H9 (cell line): ENCODE data around the gene PLG. TPM values are rescaled to one million over a fixed set of nuclear protein-coding genes. Genes with fewer than 3 reads are reported as not detected.

ENCODE experiments used
- DNase-seq: peaks from one replicate; pipeline ENCODE4 v3.0.0-alpha.2; 2017
- H2AFZ ChIP-seq: one replicate; pipeline ENCODE4 v1.6.1; 2013; ENCODE audit warnings: mild to moderate bottlenecking, low read length, control low read depth, moderate library complexity
- H2AK5ac ChIP-seq: 2 replicates; pipeline ENCODE4 v1.6.1; 2013; ENCODE audit warnings: low read length, control low read depth, mixed read lengths; ENCODE audit not compliant: insufficient read length
- H2BK120ac ChIP-seq: one replicate; pipeline ENCODE4 v1.6.1; 2013; ENCODE audit warnings: low read depth, mild to moderate bottlenecking, low read length, control low read depth, inconsistent platforms; ENCODE audit not compliant: poor library complexity, severe bottlenecking
- H2BK12ac ChIP-seq: 2 replicates; pipeline ENCODE4 v1.6.1; 2013; ENCODE audit warnings: low read length, control low read depth, mixed read lengths, low read depth; ENCODE audit not compliant: insufficient read length
- H2BK15ac ChIP-seq: 2 replicates; pipeline ENCODE4 v1.6.1; 2013; ENCODE audit warnings: low read depth, low read length, control low read depth
- H2BK20ac ChIP-seq: one replicate; pipeline ENCODE4 v1.6.1; 2013; ENCODE audit warnings: low read depth, mild to moderate bottlenecking, low read length, control low read depth, inconsistent platforms; ENCODE audit not compliant: poor library complexity, severe bottlenecking
- H2BK5ac ChIP-seq: 2 replicates; pipeline ENCODE4 v1.6.1; 2013; ENCODE audit warnings: low read length, control low read depth, mixed read lengths; ENCODE audit not compliant: insufficient read length
- H3K14ac ChIP-seq: 2 replicates; pipeline ENCODE4 v1.6.1; 2013; ENCODE audit warnings: low read length, control low read depth; ENCODE audit not compliant: insufficient read depth
- H3K18ac ChIP-seq: 2 replicates; pipeline ENCODE4 v1.6.1; 2013; ENCODE audit warnings: low read depth, mild to moderate bottlenecking, mixed read lengths, low read length, control low read depth; ENCODE audit not compliant: insufficient read length
- H3K23ac ChIP-seq: 2 replicates; pipeline ENCODE4 v1.6.1; 2013; ENCODE audit warnings: low read length, control low read depth, mixed read lengths, low read depth; ENCODE audit not compliant: insufficient read length
- H3K23me2 ChIP-seq: 2 replicates; pipeline ENCODE4 v1.6.1; 2013; ENCODE audit warnings: low read depth, mild to moderate bottlenecking, mixed read lengths, low read length, control low read depth; ENCODE audit not compliant: insufficient read length, poor library complexity, severe bottlenecking
- H3K27ac ChIP-seq: 2 replicates; pipeline ENCODE4 v1.5.1; 2013; ENCODE audit warnings: low read length, control low read depth, mixed read lengths, low read depth; ENCODE audit not compliant: insufficient read length
- H3K27me3 ChIP-seq: 2 replicates; pipeline ENCODE4 v1.6.1; 2013; ENCODE audit warnings: low read length, control low read depth, inconsistent platforms; ENCODE audit not compliant: insufficient read depth
- H3K4ac ChIP-seq: 2 replicates; pipeline ENCODE4 v1.6.1; 2013; ENCODE audit warnings: low read depth, mild to moderate bottlenecking, control low read depth, inconsistent platforms, low read length, moderate library complexity
- H3K4me1 ChIP-seq: 2 replicates; pipeline ENCODE4 v1.6.1; 2013; ENCODE audit warnings: low read length, control low read depth, inconsistent platforms; ENCODE audit not compliant: insufficient read depth
- H3K4me2 ChIP-seq: 2 replicates; pipeline ENCODE4 v1.6.1; 2013; ENCODE audit warnings: low read length, control low read depth, mixed read lengths; ENCODE audit not compliant: insufficient read length, insufficient read depth
- H3K56ac ChIP-seq: 2 replicates; pipeline ENCODE4 v1.6.1; 2013; ENCODE audit warnings: low read depth, mild to moderate bottlenecking, mixed read lengths, low read length, control low read depth; ENCODE audit not compliant: insufficient read length
- H3K79me1 ChIP-seq: 2 replicates; pipeline ENCODE4 v1.6.1; 2013; ENCODE audit warnings: low read depth, mild to moderate bottlenecking, moderate library complexity, low read length, control low read depth, inconsistent platforms; ENCODE audit not compliant: insufficient read depth, poor library complexity, severe bottlenecking
- H3K79me2 ChIP-seq: 2 replicates; pipeline ENCODE4 v1.6.1; 2013; ENCODE audit warnings: low read length, control low read depth, inconsistent platforms; ENCODE audit not compliant: insufficient read depth
- H3K9ac ChIP-seq: 2 replicates; pipeline ENCODE4 v1.6.1; 2013; ENCODE audit warnings: low read length, control low read depth, mixed read lengths; ENCODE audit not compliant: insufficient read length; ENCODE audit errors: extremely low read depth
- H3K9me3 ChIP-seq: one replicate; pipeline ENCODE4 v1.6.1; 2013; ENCODE audit warnings: low read depth, low read length, inconsistent platforms; ENCODE audit not compliant: control insufficient read depth
- H3T11ph ChIP-seq: one replicate; pipeline ENCODE4 v1.6.1; 2013; ENCODE audit warnings: mild to moderate bottlenecking, low read length, control low read depth, inconsistent platforms
- H4K20me1 ChIP-seq: one replicate; pipeline ENCODE4 v1.6.1; 2013; ENCODE audit not compliant: control insufficient read depth, insufficient read length, insufficient read depth
- H4K5ac ChIP-seq: 2 replicates; pipeline ENCODE4 v1.6.1; 2013; ENCODE audit warnings: low read depth, mild to moderate bottlenecking, mixed read lengths, low read length, control low read depth; ENCODE audit not compliant: insufficient read length
- H4K8ac ChIP-seq: replicated peaks from 2 replicates; pipeline ENCODE4 v1.6.1; 2013; ENCODE audit warnings: low read length, control low read depth, mixed read lengths, low read depth; ENCODE audit not compliant: insufficient read length
- H4K91ac ChIP-seq: 2 replicates; pipeline ENCODE4 v1.6.1; 2013; ENCODE audit warnings: low read depth, mild to moderate bottlenecking, moderate library complexity, mixed read lengths, low read length, control low read depth; ENCODE audit not compliant: insufficient read length
- H3K27ac Mint-ChIP-seq, 3 experiments: 2 replicates in 2 of 3; 3 replicates in 1 of 3; pipeline ENCODE4 v1.8.0; 2020 to 2021; ENCODE audit warnings: mixed read lengths in 3 of 3, mild to moderate bottlenecking in 1 of 3, moderate library complexity in 1 of 3
- H3K27me3 Mint-ChIP-seq: 2 replicates; pipeline ENCODE4 v1.8.0; 2021; ENCODE audit warnings: low read depth, mild to moderate bottlenecking, moderate library complexity, mixed read lengths
- H3K36me3 Mint-ChIP-seq, 3 experiments: 2 replicates in 2 of 3; 3 replicates in 1 of 3; pipeline ENCODE4 v1.8.0; 2020 to 2021; ENCODE audit warnings: low read depth in 3 of 3, mixed read lengths in 3 of 3; ENCODE audit not compliant: insufficient read depth in 1 of 3
- H3K4me1 Mint-ChIP-seq, 2 experiments: 2 replicates each; pipeline ENCODE4 v1.8.0; 2020; ENCODE audit warnings: mixed read lengths in 2 of 2
- H3K4me3 Mint-ChIP-seq, 2 experiments: 2 replicates in 1 of 2; 3 replicates in 1 of 2; pipeline ENCODE4 v1.8.0; 2020 to 2021; ENCODE audit warnings: mild to moderate bottlenecking in 2 of 2, mixed read lengths in 2 of 2, moderate library complexity in 1 of 2
- H3K9me3 Mint-ChIP-seq, 2 experiments: 2 replicates in 1 of 2; 3 replicates in 1 of 2; pipeline ENCODE4 v1.8.0; 2020; ENCODE audit warnings: mild to moderate bottlenecking in 2 of 2, mixed read lengths in 2 of 2, moderate library complexity in 1 of 2
- total RNA-seq: library from RNA; stranded (reverse); gene quantifications from 2 replicates; pipeline ENCODE4 v1.2.1, GENCODE V29; 2021
- TF ChIP-seq, protein P1 (sequence below): fragments of 200-600 bp; sonication (generic); conservative IDR thresholded peaks from 3 replicates; pipeline ENCODE4 v1.8.0; 2021; ENCODE audit warnings: antibody characterized with exemption, mild to moderate bottlenecking

PLG gene
- total RNA-seq, 1 experiment from 2014 or later: not detected

DNA sequence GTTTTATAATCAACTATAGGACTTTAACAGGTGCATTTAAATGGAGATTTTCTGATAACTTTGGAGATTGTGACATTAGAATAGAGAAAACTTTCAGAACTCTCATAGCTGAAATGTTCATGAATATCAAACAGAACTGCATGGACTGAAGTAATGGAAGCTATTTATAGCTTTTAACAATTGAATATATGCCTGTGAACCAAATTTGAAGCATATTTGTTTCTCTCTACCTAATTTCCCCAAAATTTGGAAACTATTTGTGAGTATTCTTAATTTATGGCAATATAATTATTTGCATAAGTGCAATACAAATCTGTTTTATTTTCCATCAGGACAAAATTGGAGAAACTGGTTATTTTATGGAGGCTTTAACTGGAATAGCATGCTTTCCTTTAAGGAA, 96.6 kb downstream of the PLG start:
- H3T11ph ChIP-seq: no peak overlapping the region
- peaks cover 9 to 16% (median 9%) of the 10 kb centered on the region in 3 experiments for H3K36me3 Mint-ChIP-seq
- H2BK5ac ChIP-seq: no peak overlapping the region
- no peaks in the 10 kb centered on the region for H3K9me3 ChIP-seq
- H4K20me1 ChIP-seq: no peaks in the 10 kb centered on the region
- H3K4me3 Mint-ChIP-seq: no peak overlapping the region
- H4K91ac ChIP-seq: no peak overlapping the region
- no peak overlapping the region for H2BK120ac ChIP-seq
- no peak overlapping the region for H2BK15ac ChIP-seq
- H4K8ac ChIP-seq: no peak overlapping the region
- H2AK5ac ChIP-seq: no peak overlapping the region
- H3K4ac ChIP-seq: no peak overlapping the region
- no peak overlapping the region for H3K9ac ChIP-seq
- no peaks in the 10 kb centered on the region; the same call in 1 of the 2 replicates for H3K4me1 ChIP-seq
- no peak overlapping the region for H3K14ac ChIP-seq
- H3K27me3 Mint-ChIP-seq: no peaks in the 10 kb centered on the region
- peaks cover 3% of the 10 kb centered on the region in 2 experiments for H3K4me1 Mint-ChIP-seq
- H3K4me2 ChIP-seq: no peak overlapping the region
- H4K5ac ChIP-seq: no peak overlapping the region
- H3K79me1 ChIP-seq: no peaks in the 10 kb centered on the region
- TF ChIP-seq, protein P1, sequence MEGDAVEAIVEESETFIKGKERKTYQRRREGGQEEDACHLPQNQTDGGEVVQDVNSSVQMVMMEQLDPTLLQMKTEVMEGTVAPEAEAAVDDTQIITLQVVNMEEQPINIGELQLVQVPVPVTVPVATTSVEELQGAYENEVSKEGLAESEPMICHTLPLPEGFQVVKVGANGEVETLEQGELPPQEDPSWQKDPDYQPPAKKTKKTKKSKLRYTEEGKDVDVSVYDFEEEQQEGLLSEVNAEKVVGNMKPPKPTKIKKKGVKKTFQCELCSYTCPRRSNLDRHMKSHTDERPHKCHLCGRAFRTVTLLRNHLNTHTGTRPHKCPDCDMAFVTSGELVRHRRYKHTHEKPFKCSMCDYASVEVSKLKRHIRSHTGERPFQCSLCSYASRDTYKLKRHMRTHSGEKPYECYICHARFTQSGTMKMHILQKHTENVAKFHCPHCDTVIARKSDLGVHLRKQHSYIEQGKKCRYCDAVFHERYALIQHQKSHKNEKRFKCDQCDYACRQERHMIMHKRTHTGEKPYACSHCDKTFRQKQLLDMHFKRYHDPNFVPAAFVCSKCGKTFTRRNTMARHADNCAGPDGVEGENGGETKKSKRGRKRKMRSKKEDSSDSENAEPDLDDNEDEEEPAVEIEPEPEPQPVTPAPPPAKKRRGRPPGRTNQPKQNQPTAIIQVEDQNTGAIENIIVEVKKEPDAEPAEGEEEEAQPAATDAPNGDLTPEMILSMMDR: no peak
- H2BK12ac ChIP-seq: no peak overlapping the region
- H2AFZ ChIP-seq: no peak overlapping the region
- H3K79me2 ChIP-seq: no peaks in the 10 kb centered on the region
- no peak overlapping the region for H3K23ac ChIP-seq
- H3K27ac ChIP-seq: no peak overlapping the region
- no peak overlapping the region for H3K18ac ChIP-seq
- H3K56ac ChIP-seq: no peak overlapping the region
- no peak overlapping the region for H3K27ac Mint-ChIP-seq
- H3K9me3 Mint-ChIP-seq: peaks cover 19 to 20% of the 10 kb centered on the region in 2 experiments
- H2BK20ac ChIP-seq: no peak overlapping the region
- H3K23me2 ChIP-seq: no peaks in the 10 kb centered on the region
- no peak for DNase-seq
- H3K27me3 ChIP-seq: no peaks in the 10 kb centered on the region
